Gastroesophageal sphincter (tissue), 3 donors: ENCODE results near the gene SEMA6B.

ENCODE experiments used
- CTCF ChIP-seq, 4 experiments: fragments of 200-600 bp in 2 of 4; fragments of 450-650 bp in 2 of 4; sonication (generic) in 1 of 4; IDR thresholded peaks; one replicate each; pipeline ENCODE4 v1.5.1; 2017 to 2019; ENCODE audit warnings: antibody characterized with exemption in 4 of 4, mild to moderate bottlenecking in 2 of 4, moderate library complexity in 2 of 4
- POLR2AphosphoS5 ChIP-seq: sonication (generic); formaldehyde crosslinking; IDR thresholded peaks from one replicate; pipeline ENCODE4 v1.6.1; 2017; ENCODE audit warnings: antibody characterized with exemption

GRCh38 chr19:4583961-4584669 lies 24.6 kb upstream of the SEMA6B start:
- TF ChIP-seq POLR2AphosphoS5 (no peak), CTCF (IDR thresholded peaks at IDR 0.05) (no peak)
